ENCODE measurements around the gene KRTAP5-5. TPM values are rescaled to one million over a fixed set of nuclear protein-coding genes. Genes with fewer than 3 reads are reported as not detected.
"Not testable (repeated sequence)": the region's sequence is repeated elsewhere in the genome, so short reads cannot be mapped to it uniquely, and the experiment has no call there.

The KRTAP5-5 gene
- not detected for total RNA-seq

- no peak for TF ChIP-seq CTCF (IDR thresholded peaks at IDR 0.05)
- ATAC-seq (ENCODE audit: low FRiP score) (no peak), DNase-seq (ENCODE audit: low spot score) (no peak)
These were observed at the start of gene KRTAP5-5 for GRCh38 chr11:1629326-1630185. KRTAP5-5 (plus strand) TSS chr11:1629775; CDS start chr11:1629841, 66 bp downstream.

DNA sequence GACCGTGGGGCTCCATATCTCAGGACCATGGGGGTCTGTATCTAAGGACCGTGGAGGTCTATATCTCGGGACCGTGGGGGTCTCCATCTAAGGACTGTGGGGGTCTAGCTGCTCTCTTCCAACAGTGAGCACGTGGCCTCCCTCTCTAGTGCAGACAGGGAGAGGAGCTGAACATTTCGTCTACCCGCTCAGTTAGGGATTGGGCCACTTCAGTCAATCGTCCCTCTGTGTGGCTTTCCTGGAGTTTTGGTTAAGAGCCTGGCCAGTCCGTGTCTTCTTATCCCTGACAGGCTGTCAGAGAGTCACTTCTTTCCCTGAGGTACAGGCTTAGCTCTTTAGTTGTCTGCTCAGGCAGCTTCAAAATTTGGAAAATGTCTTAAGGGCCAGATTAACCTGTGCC lies 47.6 kb upstream of the KRTAP5-5 start:
- ATAC-seq (ENCODE audit: low FRiP score) (no peak), DNase-seq (ENCODE audit: low spot score) (no peak)
- no peak for TF ChIP-seq CTCF (IDR thresholded peaks at IDR 0.05)

DNA sequence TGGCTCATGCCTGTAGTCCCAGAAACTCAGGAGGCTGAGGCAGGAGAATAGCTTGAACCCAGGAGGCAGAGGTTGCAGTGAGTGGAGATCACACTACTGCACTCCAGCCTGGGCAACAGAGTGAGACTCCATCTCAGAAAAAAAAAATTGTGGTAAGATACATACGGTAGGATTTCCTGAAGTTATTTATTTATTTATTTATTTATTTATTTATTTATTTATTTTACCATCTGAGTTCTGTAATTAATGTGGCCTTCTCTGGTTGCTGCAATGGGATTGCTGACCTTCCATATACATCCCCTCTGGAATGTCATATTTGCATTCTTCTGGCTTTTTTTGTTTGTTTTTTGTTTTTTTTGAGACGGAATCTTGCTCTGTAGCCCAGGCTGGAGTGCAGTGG lies 46.7 kb upstream of the KRTAP5-5 start:
- ATAC-seq (ENCODE audit: low FRiP score); DNase-seq (ENCODE audit: low spot score): not testable (repeated sequence)

- not testable (repeated sequence) for DNase-seq (ENCODE audit: low spot score); ATAC-seq (ENCODE audit: low FRiP score)
These were observed 44.8 kb upstream of the KRTAP5-5 start, which contains the start of gene KRTAP5-1 for GRCh38 chr11:1584661-1585370. KRTAP5-1 (minus strand) TSS chr11:1585283; CDS start chr11:1585249, 34 bp downstream.

DNA sequence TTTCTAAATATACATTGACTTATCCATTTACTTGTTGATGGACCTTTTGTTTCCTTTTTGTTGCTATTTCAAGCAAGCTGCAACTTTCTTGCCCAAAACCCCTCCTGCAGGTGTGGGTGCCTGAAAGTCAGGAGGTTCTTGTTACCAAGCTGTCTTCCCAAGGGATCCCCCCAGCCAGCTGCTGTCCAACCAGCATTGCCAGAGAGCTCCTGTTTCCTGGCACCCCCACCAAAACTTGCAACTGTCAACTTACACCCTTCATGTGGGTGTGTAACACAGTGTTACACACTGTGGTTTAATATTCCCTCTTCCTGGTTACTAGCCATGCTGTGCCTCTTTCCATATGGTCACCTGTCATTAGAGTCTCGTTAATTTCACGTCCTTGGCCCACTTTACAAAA lies 42.9 kb upstream of the KRTAP5-5 start:
- TF ChIP-seq CTCF (IDR thresholded peaks at IDR 0.05), result no peak
- DNase-seq (ENCODE audit: low spot score) (no peak), ATAC-seq (ENCODE audit: low FRiP score) (no peak)

GRCh38 chr11:1589191-1589963 lies 40.2 kb upstream of the KRTAP5-5 start:
- not testable (repeated sequence) for DNase-seq (ENCODE audit: low spot score); ATAC-seq (ENCODE audit: low FRiP score)

DNA sequence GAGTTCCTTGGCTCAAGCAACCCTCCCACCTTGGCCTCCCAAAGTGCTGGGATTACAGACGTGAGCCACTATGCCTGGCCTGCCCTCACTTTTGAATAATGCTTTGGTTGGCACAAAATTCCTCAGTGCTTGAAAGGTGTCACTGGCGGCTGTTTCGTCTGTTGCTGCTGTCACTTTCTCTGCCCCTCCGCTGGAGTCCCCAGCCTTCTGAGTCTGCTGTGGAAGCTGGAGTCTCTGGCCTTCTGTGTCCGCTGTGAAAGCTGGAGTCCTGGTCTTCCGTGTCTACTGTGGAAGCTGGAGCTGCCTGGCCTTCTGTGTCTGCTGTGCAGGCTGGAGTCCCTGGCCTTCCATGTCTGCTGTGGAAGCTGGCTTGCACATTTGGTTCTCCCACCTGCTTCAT lies 39.6 kb upstream of the KRTAP5-5 start:
- no peak for TF ChIP-seq CTCF (IDR thresholded peaks at IDR 0.05)
- no peak for DNase-seq (ENCODE audit: low spot score)
- no peak for ATAC-seq (ENCODE audit: low FRiP score)

- ATAC-seq (ENCODE audit: low FRiP score), result no peak
- DNase-seq (ENCODE audit: low spot score), result no peak
- TF ChIP-seq CTCF (IDR thresholded peaks at IDR 0.05), result no peak
These were observed 36.9 kb upstream of the KRTAP5-5 start for GRCh38 chr11:1592628-1593027.

DNA sequence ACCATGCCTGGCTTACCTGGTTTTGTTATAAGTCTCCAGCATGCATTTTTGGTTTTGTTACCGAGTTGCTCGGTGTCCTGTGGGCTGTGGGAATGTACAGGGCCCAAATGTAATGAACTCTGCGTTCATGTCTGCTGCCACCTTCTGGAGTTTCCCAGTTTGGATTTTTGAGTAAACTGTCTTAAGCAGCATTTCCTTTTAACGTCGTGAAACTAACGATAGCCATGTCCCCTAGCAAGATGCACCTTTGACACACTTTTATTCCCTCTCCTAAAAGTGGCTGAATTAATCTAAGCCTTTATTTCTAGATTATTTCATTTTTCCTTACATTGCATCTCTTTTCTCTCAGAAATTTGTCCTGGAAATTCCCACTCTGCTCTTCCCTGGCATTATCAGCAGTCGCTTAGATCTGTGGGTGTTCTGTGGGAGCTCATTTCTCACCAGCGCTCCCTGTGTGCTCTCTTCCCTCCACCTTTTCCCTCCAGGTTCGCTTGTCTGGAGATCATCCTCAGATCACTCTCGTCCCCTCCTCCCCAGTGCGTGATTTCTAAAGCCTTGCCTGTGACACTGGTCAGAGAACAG lies 33.5 kb upstream of the KRTAP5-5 start:
- not testable (repeated sequence) for ATAC-seq (ENCODE audit: low FRiP score); DNase-seq (ENCODE audit: low spot score)

- DNase-seq (ENCODE audit: low spot score); ATAC-seq (ENCODE audit: low FRiP score): not testable (repeated sequence)
These were observed 32.9 kb upstream of the KRTAP5-5 start for GRCh38 chr11:1596576-1597121.
